ENCODE results near the gene EIF5.

GRCh38 chr14:103317976-103318580 lies 16.0 kb upstream of the EIF5 start:
- TF ChIP-seq CTCF (conservative IDR thresholded peaks at IDR 0.05; ENCODE audit: low read length) (no peak), EZH2phosphoT487 (IDR thresholded peaks at IDR 0.05; ENCODE audit: borderline replicate concordance, low read depth, low read length) (no peak)

Measured in OCI-LY7 (cell line).